ENCODE results near the gene KCNK15. TPM values are rescaled to one million over a fixed set of nuclear protein-coding genes. Genes with fewer than 3 reads are reported as not detected.

KCNK15 gene
- total and polyA plus RNA-seq, 9 of the 15 experiments (the other 6 are each of a cell fraction or from before 2014, with no cell fraction given), result 0.03 to 0.30 (median 0.17) TPM; not detected in 5

- no peak for TF ChIP-seq ARNT (IDR thresholded peaks at IDR 0.05)
- no peak for TF ChIP-seq ZNF23 (CRISPR knock-in tag; IDR thresholded peaks at IDR 0.05)
- no peak for TF ChIP-seq POLR2H (tag; IDR thresholded peaks at IDR 0.05; ENCODE audit: low read depth)
- TF ChIP-seq NELFE (IDR thresholded peaks at IDR 0.05; ENCODE audit: insufficient read depth, insufficient read length), result no peak
- no peak for TF ChIP-seq ZBTB1 (CRISPR knock-in tag; IDR thresholded peaks at IDR 0.05; ENCODE audit: borderline replicate concordance, low read depth)
- TF ChIP-seq MGA (IDR thresholded peaks at IDR 0.05), result no peak
- no peak for TF ChIP-seq CXXC5 (CRISPR knock-in tag; IDR thresholded peaks at IDR 0.05)
- no peak for TF ChIP-seq RFX1 (IDR thresholded peaks at IDR 0.05)
- no peak for TF ChIP-seq PHF8 (IDR thresholded peaks at IDR 0.05; ENCODE audit: borderline replicate concordance, low read length)
- TF ChIP-seq HDAC2 (IDR thresholded peaks at IDR 0.05), result no peak
- no peak for TF ChIP-seq TAF9B (IDR thresholded peaks at IDR 0.05; ENCODE audit: partially characterized antibody)
- TF ChIP-seq GTF2A2 (tag; IDR thresholded peaks at IDR 0.05), result 0 out of 2 replicates have a peak, but pooled peaks have one; percentile 52
- TF ChIP-seq, protein P1, sequence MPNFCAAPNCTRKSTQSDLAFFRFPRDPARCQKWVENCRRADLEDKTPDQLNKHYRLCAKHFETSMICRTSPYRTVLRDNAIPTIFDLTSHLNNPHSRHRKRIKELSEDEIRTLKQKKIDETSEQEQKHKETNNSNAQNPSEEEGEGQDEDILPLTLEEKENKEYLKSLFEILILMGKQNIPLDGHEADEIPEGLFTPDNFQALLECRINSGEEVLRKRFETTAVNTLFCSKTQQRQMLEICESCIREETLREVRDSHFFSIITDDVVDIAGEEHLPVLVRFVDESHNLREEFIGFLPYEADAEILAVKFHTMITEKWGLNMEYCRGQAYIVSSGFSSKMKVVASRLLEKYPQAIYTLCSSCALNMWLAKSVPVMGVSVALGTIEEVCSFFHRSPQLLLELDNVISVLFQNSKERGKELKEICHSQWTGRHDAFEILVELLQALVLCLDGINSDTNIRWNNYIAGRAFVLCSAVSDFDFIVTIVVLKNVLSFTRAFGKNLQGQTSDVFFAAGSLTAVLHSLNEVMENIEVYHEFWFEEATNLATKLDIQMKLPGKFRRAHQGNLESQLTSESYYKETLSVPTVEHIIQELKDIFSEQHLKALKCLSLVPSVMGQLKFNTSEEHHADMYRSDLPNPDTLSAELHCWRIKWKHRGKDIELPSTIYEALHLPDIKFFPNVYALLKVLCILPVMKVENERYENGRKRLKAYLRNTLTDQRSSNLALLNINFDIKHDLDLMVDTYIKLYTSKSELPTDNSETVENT (CRISPR knock-in tag; IDR thresholded peaks at IDR 0.05), result no peak
- TF ChIP-seq FOXP1 (CRISPR knock-in tag; IDR thresholded peaks at IDR 0.05), result no peak
- TF ChIP-seq BCL6 (CRISPR knock-in tag; IDR thresholded peaks at IDR 0.05), result no peak
- no peak for TF ChIP-seq ZNF830 (CRISPR knock-in tag; IDR thresholded peaks at IDR 0.05)
- peak; percentile 75 for TF ChIP-seq PTRF (tag; IDR thresholded peaks at IDR 0.05)
These were observed 9.9 kb upstream of the KCNK15 start (continued) for GRCh38 chr20:44735816-44736169.
